ENCODE results near the gene UGT1A8.
"Not testable (repeated sequence)": the region's sequence is repeated elsewhere in the genome, so short reads cannot be mapped to it uniquely, and the experiment has no call there.

UGT1A8 gene

DNA sequence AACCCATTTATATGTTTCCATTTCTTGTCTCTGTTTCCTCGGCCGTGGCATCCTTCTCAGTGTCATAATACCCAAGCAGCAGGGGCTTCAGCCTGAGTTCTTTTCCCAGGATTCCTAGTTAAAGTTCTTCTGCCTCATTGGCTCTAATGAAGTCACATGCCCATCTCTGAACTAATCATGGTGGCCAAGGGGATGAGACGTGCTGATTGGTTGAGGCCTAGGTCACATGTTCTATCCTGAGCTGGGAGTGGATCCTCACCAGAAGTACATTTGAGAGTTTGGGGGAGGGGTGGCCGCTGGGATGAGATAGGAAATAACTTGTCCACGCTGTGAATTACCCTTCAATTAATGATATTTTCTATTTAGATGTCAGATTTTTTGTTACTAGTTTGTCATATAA lies 91.5 kb downstream of the UGT1A8 start:
- Mint-ChIP-seq H3K27ac (no peak overlapping the region), H3K4me3 (no peak overlapping the region), H3K27me3 (peaks cover 14% of the 10 kb centered on the region), H3K9me3 (no peaks in the 10 kb centered on the region), H3K36me3 (ENCODE audit: low read depth) (no peaks in the 10 kb centered on the region), H3K4me1 (ENCODE audit: low read depth) (no peaks in the 10 kb centered on the region)

DNA sequence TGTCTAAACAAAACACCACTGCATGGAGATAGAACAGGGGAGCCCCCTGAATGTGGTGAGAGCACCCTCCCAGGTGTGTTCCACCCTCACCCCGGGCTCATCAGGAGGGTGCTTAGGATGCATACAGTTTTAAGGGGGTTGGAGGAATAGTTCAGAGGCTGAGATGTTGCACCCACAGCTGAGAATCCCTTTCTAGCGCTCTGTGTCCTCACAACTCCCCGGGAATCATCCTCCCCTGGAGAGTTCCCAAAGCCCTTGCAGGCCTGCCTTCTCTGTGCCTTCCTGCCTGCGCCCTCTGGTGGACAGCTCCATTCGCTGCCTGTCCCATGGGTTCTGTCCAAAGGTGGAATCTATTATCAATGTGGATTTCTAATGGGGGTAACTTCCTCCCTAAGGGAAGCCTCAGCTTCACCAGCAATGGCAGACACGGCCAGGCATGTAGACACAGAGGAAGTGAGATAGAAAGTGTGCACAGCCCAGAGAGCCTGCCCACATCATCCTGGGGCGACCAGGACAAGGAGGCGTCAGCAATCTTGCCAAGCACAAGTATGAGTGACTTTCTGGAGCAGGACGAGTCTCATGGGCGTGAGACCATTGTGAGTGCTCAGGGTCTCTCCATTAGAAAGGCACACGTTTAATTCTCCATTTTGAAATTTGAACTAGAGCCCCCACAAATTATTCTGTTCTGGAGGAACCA lies 94.0 kb downstream of the UGT1A8 start:
- Mint-ChIP-seq H3K4me1 (ENCODE audit: low read depth) (no peaks in the 10 kb centered on the region), H3K36me3 (ENCODE audit: low read depth) (no peaks in the 10 kb centered on the region), H3K27ac (no peak overlapping the region), H3K9me3 (no peaks in the 10 kb centered on the region), H3K4me3 (no peak overlapping the region), H3K27me3 (peaks cover 28% of the 10 kb centered on the region)

DNA sequence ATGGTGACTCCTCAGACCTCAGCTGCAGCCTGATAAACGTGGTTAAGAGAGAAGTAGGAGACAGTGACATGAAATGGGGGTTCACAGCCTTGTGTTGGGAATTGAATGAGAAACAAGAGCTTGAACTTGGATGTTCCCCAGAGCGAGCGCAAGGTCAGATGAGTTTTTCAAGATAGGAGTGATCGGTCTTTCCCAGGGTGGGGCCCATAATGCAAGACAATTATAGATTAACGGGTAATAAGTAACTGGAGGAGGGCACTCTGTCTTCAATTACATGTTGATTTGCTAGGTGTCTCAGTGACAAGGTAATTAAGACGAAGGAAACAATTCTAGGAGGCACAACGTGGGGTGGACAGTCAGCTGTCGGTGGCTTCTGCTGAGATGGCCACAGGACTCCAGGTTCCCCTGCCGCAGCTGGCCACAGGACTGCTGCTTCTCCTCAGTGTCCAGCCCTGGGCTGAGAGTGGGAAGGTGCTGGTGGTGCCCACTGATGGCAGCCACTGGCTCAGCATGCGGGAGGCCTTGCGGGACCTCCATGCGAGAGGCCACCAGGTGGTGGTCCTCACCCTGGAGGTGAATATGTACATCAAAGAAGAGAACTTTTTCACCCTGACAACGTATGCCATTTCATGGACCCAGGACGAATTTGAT lies 95.3 kb downstream of the UGT1A8 start, which contains the start of gene UGT1A5:
Gene UGT1A5, plus strand, starts transcription at position 297 of the 651 bp plus-strand sequence. Its CDS starts 85 bp downstream, at position 382.
- Mint-ChIP-seq H3K4me3 (no peak within 1 kb of the TSS), H3K4me1 (ENCODE audit: low read depth) (no peaks in the 10 kb centered on the region), H3K27ac (no peak within 1 kb of the TSS), H3K36me3 (ENCODE audit: low read depth) (no peaks in the 10 kb centered on the region), H3K27me3 (peaks cover 35% of the 10 kb centered on the region), H3K9me3 (no peaks in the 10 kb centered on the region)

DNA sequence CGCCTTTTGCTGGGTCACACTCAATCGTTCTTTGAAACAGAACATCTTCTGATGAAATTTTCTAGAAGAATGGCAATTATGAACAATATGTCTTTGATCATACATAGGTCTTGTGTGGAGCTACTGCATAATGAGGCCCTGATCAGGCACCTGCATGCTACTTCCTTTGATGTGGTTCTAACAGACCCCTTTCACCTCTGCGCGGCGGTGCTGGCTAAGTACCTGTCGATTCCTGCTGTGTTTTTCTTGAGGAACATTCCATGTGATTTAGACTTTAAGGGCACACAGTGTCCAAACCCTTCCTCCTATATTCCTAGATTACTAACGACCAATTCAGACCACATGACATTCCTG lies 95.8 kb downstream of the UGT1A8 start:
- H3K27me3 Mint-ChIP-seq = peaks cover 38% of the 10 kb centered on the region
- no peaks in the 10 kb centered on the region for H3K36me3 Mint-ChIP-seq (ENCODE audit: low read depth)
- H3K4me3 Mint-ChIP-seq = no peak overlapping the region
- no peaks in the 10 kb centered on the region for H3K9me3 Mint-ChIP-seq
- no peaks in the 10 kb centered on the region for H3K4me1 Mint-ChIP-seq (ENCODE audit: low read depth)
- H3K27ac Mint-ChIP-seq = no peak overlapping the region

DNA sequence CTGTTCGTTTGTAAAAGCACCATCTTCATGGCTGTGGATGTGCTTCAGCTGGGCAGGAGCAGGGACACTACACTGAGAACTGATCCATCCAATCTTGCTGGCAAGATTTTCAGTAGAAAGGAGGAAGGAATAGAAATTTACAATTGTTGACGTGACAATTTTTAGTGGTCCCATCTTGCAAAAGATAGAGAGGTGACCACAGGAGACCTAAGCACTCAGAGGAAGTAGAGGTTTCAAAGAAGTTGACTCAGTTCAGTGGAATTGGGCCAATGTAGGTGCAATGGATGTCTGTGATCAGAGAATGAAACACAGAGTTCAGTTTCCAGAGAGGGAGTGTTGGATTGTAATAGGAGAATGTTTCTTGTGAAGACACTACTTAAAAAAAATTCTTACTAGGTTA lies 96.7 kb downstream of the UGT1A8 start:
- no peak overlapping the region for H3K27ac Mint-ChIP-seq
- peaks cover 42% of the 10 kb centered on the region for H3K27me3 Mint-ChIP-seq
- no peak overlapping the region for H3K4me3 Mint-ChIP-seq
- H3K4me1 Mint-ChIP-seq (ENCODE audit: low read depth) = no peaks in the 10 kb centered on the region
- H3K36me3 Mint-ChIP-seq (ENCODE audit: low read depth) = no peaks in the 10 kb centered on the region
- H3K9me3 Mint-ChIP-seq = no peaks in the 10 kb centered on the region

DNA sequence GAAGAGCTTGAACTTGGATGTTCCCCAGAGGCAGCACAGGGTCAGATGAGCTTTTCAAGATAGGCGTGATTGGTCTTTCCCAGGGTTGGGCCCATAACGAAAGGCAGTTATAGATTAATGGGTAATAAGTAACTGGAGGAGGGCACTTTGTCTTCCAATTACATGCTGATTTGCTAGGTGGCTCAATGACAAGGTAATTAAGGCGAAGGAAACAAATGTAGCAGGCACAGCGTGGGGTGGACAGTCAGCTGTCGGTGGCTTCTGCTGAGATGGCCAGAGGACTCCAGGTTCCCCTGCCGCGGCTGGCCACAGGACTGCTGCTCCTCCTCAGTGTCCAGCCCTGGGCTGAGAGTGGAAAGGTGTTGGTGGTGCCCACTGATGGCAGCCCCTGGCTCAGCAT lies 101.1 kb downstream of the UGT1A8 start, which contains the start of gene UGT1A4:
Gene UGT1A4, plus strand, starts transcription at position 185 of the 400 bp plus-strand sequence. Its CDS starts 85 bp downstream, at position 270.
- Mint-ChIP-seq H3K27ac (no peak within 1 kb of the TSS), H3K4me1 (ENCODE audit: low read depth) (no peaks in the 10 kb centered on the region), H3K27me3 (peaks cover 46% of the 10 kb centered on the region), H3K4me3 (no peak within 1 kb of the TSS), H3K36me3 (ENCODE audit: low read depth) (no peaks in the 10 kb centered on the region), H3K9me3 (no peaks in the 10 kb centered on the region)

DNA sequence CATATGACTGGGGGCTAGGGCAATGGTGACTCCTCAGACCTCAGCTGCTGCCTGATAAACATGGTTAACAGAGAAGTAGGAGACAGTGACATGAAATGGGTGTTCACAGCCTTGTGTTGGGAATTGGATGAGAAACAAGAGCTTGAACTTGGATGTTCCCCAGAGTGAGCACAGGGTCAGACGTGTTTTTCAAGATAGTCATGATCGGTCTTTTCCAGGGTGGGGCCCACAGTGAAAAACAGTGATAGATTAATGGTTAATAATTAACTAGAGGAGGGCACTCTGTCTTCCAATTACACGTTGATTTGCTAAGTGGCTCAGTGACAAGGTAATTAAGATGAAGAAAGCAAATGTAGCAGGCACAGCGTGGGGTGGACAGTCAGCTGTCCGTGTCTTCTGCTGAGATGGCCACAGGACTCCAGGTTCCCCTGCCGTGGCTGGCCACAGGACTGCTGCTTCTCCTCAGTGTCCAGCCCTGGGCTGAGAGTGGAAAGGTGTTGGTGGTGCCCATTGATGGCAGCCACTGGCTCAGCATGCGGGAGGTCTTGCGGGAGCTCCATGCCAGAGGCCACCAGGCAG lies 111.4 kb downstream of the UGT1A8 start, which contains the start of gene UGT1A3:
Gene UGT1A3, plus strand, starts transcription at position 320 of the 579 bp plus-strand sequence. Its CDS starts 85 bp downstream, at position 405.
- Mint-ChIP-seq H3K9me3 (no peaks in the 10 kb centered on the region), H3K4me1 (ENCODE audit: low read depth) (no peaks in the 10 kb centered on the region), H3K27me3 (peaks cover 17% of the 10 kb centered on the region), H3K36me3 (ENCODE audit: low read depth) (no peaks in the 10 kb centered on the region), H3K4me3 (no peak within 1 kb of the TSS), H3K27ac (no peak within 1 kb of the TSS)

DNA sequence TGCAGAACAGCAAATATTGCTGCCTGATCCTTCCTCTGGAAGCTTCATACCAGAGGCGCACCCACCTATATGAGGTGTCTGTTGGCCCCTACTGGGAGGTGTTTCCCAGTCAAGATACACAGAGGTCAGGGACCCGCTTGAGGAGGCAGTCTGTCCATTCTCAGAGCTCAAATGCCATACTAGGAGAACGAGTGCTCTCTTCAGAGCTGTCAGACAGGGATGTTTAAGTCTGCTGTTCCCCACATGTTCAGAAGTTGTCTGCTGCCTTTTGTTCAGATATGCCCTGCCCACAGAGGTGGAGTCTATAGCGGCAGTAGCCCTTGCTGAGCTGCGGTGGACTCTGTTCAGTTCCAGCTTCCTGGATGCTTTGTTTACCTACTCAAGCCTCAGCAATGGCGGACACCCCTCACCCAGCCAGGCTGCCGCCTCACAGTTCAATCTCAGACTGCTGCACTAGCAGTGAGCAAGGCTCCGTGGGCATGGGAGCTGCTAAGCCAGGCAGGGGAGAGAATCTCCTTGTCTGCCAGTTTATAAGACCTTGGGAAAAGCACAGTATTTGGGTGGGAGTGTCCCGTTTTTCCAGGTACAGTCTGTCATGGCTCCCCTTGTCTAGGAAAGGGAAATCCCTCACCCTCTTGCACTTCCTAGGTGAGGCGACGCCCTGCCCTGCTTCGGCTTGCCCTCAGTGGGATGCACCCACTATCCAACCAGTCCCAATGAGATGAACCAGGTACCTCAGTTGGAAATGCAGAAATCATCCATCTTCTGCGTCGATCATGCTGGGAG lies 119.6 kb downstream of the UGT1A8 start:
- H3K4me3 Mint-ChIP-seq; H3K9me3 Mint-ChIP-seq; H3K4me1 Mint-ChIP-seq (ENCODE audit: low read depth); H3K36me3 Mint-ChIP-seq (ENCODE audit: low read depth); H3K27ac Mint-ChIP-seq: not testable (repeated sequence)
- peaks cover 36% of the 10 kb centered on the region for H3K27me3 Mint-ChIP-seq

DNA sequence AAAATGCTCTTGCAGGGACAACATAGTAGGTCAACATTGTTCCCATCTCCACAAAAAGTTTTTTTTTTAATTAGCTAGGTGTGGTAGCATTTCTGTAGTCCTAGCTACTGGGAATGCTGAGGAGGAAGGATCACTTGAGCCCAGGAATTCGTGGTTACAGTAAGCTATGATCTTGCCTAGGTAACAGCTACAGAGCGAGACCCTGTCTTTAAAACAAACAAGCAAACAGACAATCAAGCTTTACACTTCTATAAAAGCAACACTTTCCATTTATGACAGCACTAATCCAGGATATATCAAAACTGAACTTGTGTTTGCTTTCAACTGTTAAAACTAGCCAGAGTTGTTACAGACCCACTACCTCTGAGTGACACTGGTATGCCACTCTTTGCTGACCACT lies 123.4 kb downstream of the UGT1A8 start:
- Mint-ChIP-seq H3K4me1 (ENCODE audit: low read depth) (no peaks in the 10 kb centered on the region), H3K9me3 (no peaks in the 10 kb centered on the region), H3K27ac (no peak overlapping the region), H3K36me3 (ENCODE audit: low read depth) (no peaks in the 10 kb centered on the region), H3K27me3 (peaks cover 22% of the 10 kb centered on the region), H3K4me3 (no peak overlapping the region)

DNA sequence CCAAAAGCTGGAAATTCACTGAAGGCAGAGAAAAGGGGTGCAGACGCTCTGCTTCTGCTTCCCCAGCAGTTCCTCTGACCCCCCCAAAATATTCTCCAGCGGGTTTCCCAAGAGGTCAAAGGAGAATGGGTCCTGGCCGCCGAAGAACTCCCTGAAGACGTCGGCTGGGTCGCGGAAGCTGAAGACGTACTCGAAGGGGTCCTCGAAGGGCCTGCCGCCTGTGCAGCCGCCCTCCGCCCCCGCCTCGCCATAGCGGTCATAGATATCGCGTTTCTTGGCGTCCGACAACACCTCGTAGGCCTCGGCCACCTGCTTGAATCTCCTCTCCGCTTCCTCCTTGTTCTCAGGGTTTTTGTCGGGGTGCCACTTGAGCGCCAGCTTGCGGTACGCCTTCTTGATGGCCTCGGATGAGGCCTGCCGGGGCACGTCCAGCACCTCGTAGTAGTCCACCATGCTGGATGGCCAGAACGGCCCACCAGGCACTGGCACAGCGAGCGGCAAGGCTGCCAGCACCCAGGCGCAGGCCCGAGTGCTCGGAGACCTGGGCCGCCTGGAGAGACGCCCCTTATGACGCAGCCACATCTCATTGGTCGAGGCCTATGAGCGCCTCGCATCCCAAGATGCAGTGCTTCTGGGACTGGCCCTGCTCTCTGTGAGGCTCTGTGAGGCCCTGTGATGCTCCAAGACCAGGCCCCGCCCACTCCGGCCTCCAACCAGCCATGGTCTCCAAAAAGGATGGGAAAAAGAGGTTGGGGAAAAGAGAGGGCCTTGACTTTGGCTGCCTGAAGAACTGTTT lies 126.2 kb downstream of the UGT1A8 start:
- H3K27ac Mint-ChIP-seq = no peak overlapping the region
- H3K4me3 Mint-ChIP-seq = no peak overlapping the region
- no peaks in the 10 kb centered on the region for H3K4me1 Mint-ChIP-seq (ENCODE audit: low read depth)
- H3K36me3 Mint-ChIP-seq (ENCODE audit: low read depth) = no peaks in the 10 kb centered on the region
- H3K9me3 Mint-ChIP-seq = no peaks in the 10 kb centered on the region
- peaks cover 17% of the 10 kb centered on the region for H3K27me3 Mint-ChIP-seq

DNA sequence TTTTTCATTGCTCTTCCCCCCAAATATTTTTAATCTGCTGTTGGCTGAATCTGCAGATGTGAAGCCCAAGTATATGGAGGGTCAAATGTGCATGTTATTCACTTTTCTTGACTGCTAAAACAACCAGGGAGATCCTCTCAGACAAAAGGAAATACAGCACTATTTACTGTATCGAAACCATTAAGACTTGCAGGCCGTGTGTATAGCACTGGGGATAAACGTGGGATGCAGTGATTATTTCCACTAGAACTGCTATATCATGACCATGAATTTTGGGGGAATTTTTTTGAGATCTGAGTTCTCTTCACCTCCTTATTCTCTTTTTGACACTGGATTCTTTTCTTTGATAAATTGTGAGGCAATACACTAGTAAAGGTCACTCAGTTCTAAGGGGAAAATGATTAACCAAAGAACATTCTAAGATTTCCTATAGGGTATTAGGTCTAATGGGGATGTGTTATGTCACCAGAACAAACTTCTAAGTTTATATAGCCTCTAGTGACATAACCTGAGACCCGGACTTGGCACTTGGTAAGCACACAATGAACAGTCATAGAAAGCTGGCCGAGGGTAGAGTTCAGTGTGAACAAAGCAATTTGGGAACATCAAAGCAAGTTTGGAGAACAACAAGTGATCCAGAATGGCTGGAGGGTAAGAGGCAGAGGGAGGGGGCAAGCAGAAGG lies 127.8 kb downstream of the UGT1A8 start:
- no peaks in the 10 kb centered on the region for H3K4me1 Mint-ChIP-seq (ENCODE audit: low read depth)
- H3K27me3 Mint-ChIP-seq = peaks cover 15% of the 10 kb centered on the region
- no peak overlapping the region for H3K27ac Mint-ChIP-seq
- H3K36me3 Mint-ChIP-seq (ENCODE audit: low read depth) = no peaks in the 10 kb centered on the region
- H3K9me3 Mint-ChIP-seq = peaks cover 6% of the 10 kb centered on the region
- H3K4me3 Mint-ChIP-seq = no peak overlapping the region

DNA sequence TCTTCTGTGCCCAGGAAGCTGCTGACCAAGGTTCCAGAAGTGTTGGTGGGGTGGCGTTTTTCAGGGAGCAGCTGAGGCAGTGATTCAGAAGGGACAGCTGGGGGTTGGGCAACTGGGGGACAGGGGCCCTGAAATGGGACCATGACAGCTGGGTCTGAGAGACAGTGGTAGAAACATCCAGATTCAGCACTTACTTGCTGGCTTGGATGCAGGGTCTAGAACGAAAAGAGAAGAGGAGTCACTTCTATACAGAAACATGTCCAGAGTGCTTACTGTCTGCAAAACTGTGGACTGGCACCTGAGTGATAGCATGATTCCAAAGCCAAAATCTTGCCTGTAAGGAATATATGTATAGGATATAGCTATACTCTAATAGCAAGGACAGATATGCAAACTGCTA lies 128.4 kb downstream of the UGT1A8 start:
- not testable (repeated sequence) for H3K4me3 Mint-ChIP-seq
- H3K27me3 Mint-ChIP-seq = peaks cover 13% of the 10 kb centered on the region

DNA sequence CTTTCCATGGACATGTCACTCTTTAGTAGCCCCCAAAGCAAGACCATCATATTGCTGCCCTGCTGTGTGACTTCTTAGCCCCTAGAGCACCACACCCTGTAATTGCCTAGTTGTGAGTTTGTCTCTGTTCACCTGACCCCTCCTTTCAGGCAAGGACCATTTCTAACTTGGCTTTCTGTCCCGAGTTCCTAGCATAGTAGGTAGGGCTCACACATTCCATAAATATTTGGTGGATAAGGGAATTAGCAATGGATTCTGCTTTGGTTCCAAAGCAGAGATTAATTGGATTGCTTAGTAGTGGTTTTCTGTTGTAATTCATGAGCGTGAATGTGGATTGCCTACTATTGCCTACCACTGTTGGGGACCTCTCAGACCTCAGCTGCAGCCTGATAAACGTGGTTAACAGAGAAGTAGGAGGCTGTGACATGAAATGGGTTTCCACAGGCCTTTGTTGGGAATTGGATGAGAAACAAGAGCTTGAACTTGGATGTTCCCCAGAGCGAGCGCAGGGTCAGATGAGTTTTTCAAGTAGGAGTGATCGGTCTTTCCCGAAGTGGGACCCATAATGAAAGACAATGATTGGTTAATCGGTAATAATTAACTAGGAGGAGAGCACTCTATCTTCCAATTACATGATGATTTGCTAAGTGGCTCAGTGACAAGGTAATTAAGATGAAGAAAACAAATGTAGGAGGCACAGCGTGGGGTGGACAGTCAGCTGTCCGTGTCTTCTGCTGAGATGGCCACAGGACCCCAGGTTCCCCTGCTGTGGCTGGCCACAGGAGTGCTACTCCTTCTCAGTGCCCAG lies 129.2 kb downstream of the UGT1A8 start:
- Mint-ChIP-seq H3K27ac (no peak overlapping the region), H3K9me3 (peaks cover 10% of the 10 kb centered on the region), H3K27me3 (peaks cover 13% of the 10 kb centered on the region), H3K4me1 (ENCODE audit: low read depth) (no peaks in the 10 kb centered on the region), H3K36me3 (ENCODE audit: low read depth) (no peaks in the 10 kb centered on the region), H3K4me3 (no peak overlapping the region)

More for the DNA sequence above, 128.4 kb downstream of the UGT1A8 start:
- not testable (repeated sequence) for H3K27ac Mint-ChIP-seq; H3K4me1 Mint-ChIP-seq (ENCODE audit: low read depth); H3K9me3 Mint-ChIP-seq; H3K36me3 Mint-ChIP-seq (ENCODE audit: low read depth)

All from stimulated activated naive CD8-positive, alpha-beta T cell treated with anti-CD3 and anti-CD28 coated beads, Interleukin-15, Interleukin-2, amounts not matched to agents 100 ng/mL and 50 ng/mL, for 24 hours (primary cell).